HepG2 (cell line): ENCODE measurements around the gene GNAI2. TPM values are rescaled to one million over a fixed set of nuclear protein-coding genes. Genes with fewer than 3 reads are reported as not detected.

Source experiments
- CSRNP1 ChIP-seq: sonication (generic); formaldehyde crosslinking; IDR thresholded peaks from 2 replicates; pipeline ENCODE4 v1.8.1; 2023; ENCODE audit warnings: mild to moderate bottlenecking, missing genetic modification reagents
- EP300 ChIP-seq, 3 experiments: sonication (generic) in 1 of 3; formaldehyde crosslinking in 1 of 3; IDR thresholded peaks; 2 replicates each; pipeline versions ENCODE4 v1.5.1 to v1.6.1; 2011 to 2020; ENCODE audit warnings: low read depth in 2 of 3, low read length in 2 of 3, borderline replicate concordance in 1 of 3, improper control_type of control experiment in 1 of 3, mild to moderate bottlenecking in 1 of 3, missing genetic modification reagents in 1 of 3, moderate library complexity in 1 of 3
- GFI1 ChIP-seq: sonication (generic); formaldehyde crosslinking; IDR thresholded peaks from 2 replicates; pipeline ENCODE4 v1.5.0; 2020; ENCODE audit warnings: missing genetic modification reagents, mild to moderate bottlenecking, borderline replicate concordance
- KAT8 ChIP-seq: IDR thresholded peaks from 2 replicates; pipeline ENCODE4 v1.6.1; 2016; ENCODE audit warnings: missing genetic modification reagents, missing compliant biosample characterization
- RNF2 ChIP-seq: fragments of 450-650 bp; conservative IDR thresholded peaks from 2 replicates; pipeline ENCODE4 v1.6.1; 2016; ENCODE audit warnings: low read depth
- SAP130 ChIP-seq: IDR thresholded peaks from 2 replicates; pipeline ENCODE4 v1.6.1; 2016; ENCODE audit warnings: low read depth
- SRF ChIP-seq: IDR thresholded peaks from 2 replicates; pipeline ENCODE4 v1.6.1; 2011; ENCODE audit warnings: mild to moderate bottlenecking, low read depth, low read length, moderate library complexity
- TBX3 ChIP-seq: fragments of 450-650 bp; IDR thresholded peaks from 2 replicates; pipeline ENCODE4 v1.6.1; 2017; ENCODE audit warnings: antibody characterized with exemption, mild to moderate bottlenecking, inconsistent platforms, borderline replicate concordance
- TFAP4 ChIP-seq: sonication (generic); IDR thresholded peaks from 2 replicates; pipeline ENCODE4 v1.6.1; 2016; ENCODE audit warnings: low read depth, borderline replicate concordance
- XRCC5 ChIP-seq: fragments of 200-400 bp; formaldehyde crosslinking; optimal IDR thresholded peaks from 2 replicates; pipeline ENCODE3; 2017; ENCODE audit warnings: mild to moderate bottlenecking, low read length
- ZBTB10 ChIP-seq: sonication (generic); formaldehyde crosslinking; IDR thresholded peaks from 2 replicates; pipeline ENCODE4 v1.4.0; 2020; ENCODE audit warnings: missing genetic modification reagents, borderline replicate concordance
- ZNF20 ChIP-seq: sonication (generic); formaldehyde crosslinking; IDR thresholded peaks from 2 replicates; pipeline ENCODE4 v1.4.0; 2020; ENCODE audit warnings: mild to moderate bottlenecking, moderate library complexity, missing genetic modification reagents
- ZNF331 ChIP-seq: sonication (generic); formaldehyde crosslinking; IDR thresholded peaks from 2 replicates; pipeline ENCODE4 v1.4.0; 2020; ENCODE audit warnings: missing genetic modification reagents
- ZNF550 ChIP-seq: sonication (generic); formaldehyde crosslinking; IDR thresholded peaks from 2 replicates; pipeline ENCODE4 v1.4.0; 2020; ENCODE audit warnings: mild to moderate bottlenecking, missing genetic modification reagents, borderline replicate concordance
- ZNF557 ChIP-seq: sonication (generic); formaldehyde crosslinking; IDR thresholded peaks from 2 replicates; pipeline ENCODE4 v1.4.0; 2020; ENCODE audit warnings: missing genetic modification reagents
- ZNF569 ChIP-seq: sonication (generic); formaldehyde crosslinking; IDR thresholded peaks from 2 replicates; pipeline ENCODE4 v1.5.0; 2020; ENCODE audit warnings: mild to moderate bottlenecking, missing genetic modification reagents, moderate library complexity, borderline replicate concordance
- ZNF709 ChIP-seq: sonication (generic); formaldehyde crosslinking; IDR thresholded peaks from 2 replicates; pipeline ENCODE4 v1.5.0; 2020; ENCODE audit warnings: mild to moderate bottlenecking, missing genetic modification reagents
- ZNF790 ChIP-seq: sonication (generic); formaldehyde crosslinking; IDR thresholded peaks from 2 replicates; pipeline ENCODE4 v1.8.0; 2022; ENCODE audit warnings: missing genetic modification reagents, mild to moderate bottlenecking, borderline replicate concordance
- polyA plus RNA-seq, 8 experiments: library from polyadenylated mRNA; depleted of rRNA in 3 of 8; stranded (reverse) in 7 of 8; unstranded in 1 of 8; fragments of >200 nt; fragmentation: Illumina TruSeq in 4 of 8; extraction: Trizol in 4 of 8; gene quantifications; 2 replicates each; pipeline versions ENCODE4 v1.2.1 to v1.2.3, GENCODE V29; 2011 to 2016; ENCODE audit warnings: low read depth in 4 of 8, missing spikeins in 1 of 8, mixed read lengths in 1 of 8; ENCODE audit not compliant: insufficient read depth in 1 of 8
- total RNA-seq, 5 experiments: library from RNA; depleted of rRNA; stranded (reverse); fragments of >200 nt; fragmentation: Illumina TruSeq; extraction: Trizol; gene quantifications; 2 replicates each; pipeline ENCODE4 v1.2.3, GENCODE V29; 2016; ENCODE audit warnings: low read depth in 1 of 5
- TF ChIP-seq, protein P1 (sequence below): sonication (generic); formaldehyde crosslinking; IDR thresholded peaks from 2 replicates; pipeline ENCODE4 v1.9.0; 2021; ENCODE audit warnings: missing genetic modification reagents, borderline replicate concordance
- TF ChIP-seq, protein P2 (sequence below): sonication (generic); formaldehyde crosslinking; IDR thresholded peaks from 2 replicates; pipeline ENCODE4 v1.8.0; 2022; ENCODE audit warnings: mild to moderate bottlenecking, missing genetic modification reagents

GNAI2 gene
- total and polyA plus RNA-seq, 2 of the 13 experiments (the other 11 are each of a cell fraction or from before 2014, with no cell fraction given) = 51.1 to 66.2 TPM

GRCh38 chr3:50299638-50299928 lies 63.6 kb downstream of the GNAI2 start (continued):
- TF ChIP-seq ZNF569 (CRISPR knock-in tag) (no peak), CSRNP1 (0 out of 2 replicates have a peak, but pooled peaks have one; percentile 15), ZNF20 (no peak), ZNF557 (peak; percentile 70; the same call in 1 of the 2 replicates), RNF2 (no peak), ZNF331 (CRISPR knock-in tag) (0 out of 2 replicates have a peak, but pooled peaks have one; percentile 16), TFAP4 (peak; percentile 63; the same call in 1 of the 2 replicates), GFI1 (CRISPR knock-in tag) (peak; percentile 47; the same call in 1 of the 2 replicates), KAT8 (CRISPR knock-in tag) (peak; percentile 53; the same call in 1 of the 2 replicates), TBX3 (no peak), ZNF790 (CRISPR knock-in tag) (0 out of 2 replicates have a peak, but pooled peaks have one; percentile 12), ZNF709 (CRISPR knock-in tag) (peak; percentile 42), ZBTB10 (CRISPR knock-in tag) (peak; percentile 38; the same call in 1 of the 2 replicates), XRCC5 (peak; percentile 33), ZNF550 (CRISPR knock-in tag) (0 out of 2 replicates have a peak, but pooled peaks have one; percentile 79), EP300 (IDR thresholded peaks at IDR 0.05; ENCODE audit: low read depth in 2 of 2, low read length in 2 of 2) (peak; percentile 24 to 55; a peak in 2 of 4 replicates), EP300 (CRISPR knock-in tag; IDR thresholded peaks at IDR 0.05; ENCODE audit: borderline replicate concordance) (no peak), SAP130 (peak; percentile 60), SRF (peak; percentile 81)
- TF ChIP-seq, protein P1, sequence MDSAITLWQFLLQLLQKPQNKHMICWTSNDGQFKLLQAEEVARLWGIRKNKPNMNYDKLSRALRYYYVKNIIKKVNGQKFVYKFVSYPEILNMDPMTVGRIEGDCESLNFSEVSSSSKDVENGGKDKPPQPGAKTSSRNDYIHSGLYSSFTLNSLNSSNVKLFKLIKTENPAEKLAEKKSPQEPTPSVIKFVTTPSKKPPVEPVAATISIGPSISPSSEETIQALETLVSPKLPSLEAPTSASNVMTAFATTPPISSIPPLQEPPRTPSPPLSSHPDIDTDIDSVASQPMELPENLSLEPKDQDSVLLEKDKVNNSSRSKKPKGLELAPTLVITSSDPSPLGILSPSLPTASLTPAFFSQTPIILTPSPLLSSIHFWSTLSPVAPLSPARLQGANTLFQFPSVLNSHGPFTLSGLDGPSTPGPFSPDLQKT = no peak
- TF ChIP-seq, protein P2, sequence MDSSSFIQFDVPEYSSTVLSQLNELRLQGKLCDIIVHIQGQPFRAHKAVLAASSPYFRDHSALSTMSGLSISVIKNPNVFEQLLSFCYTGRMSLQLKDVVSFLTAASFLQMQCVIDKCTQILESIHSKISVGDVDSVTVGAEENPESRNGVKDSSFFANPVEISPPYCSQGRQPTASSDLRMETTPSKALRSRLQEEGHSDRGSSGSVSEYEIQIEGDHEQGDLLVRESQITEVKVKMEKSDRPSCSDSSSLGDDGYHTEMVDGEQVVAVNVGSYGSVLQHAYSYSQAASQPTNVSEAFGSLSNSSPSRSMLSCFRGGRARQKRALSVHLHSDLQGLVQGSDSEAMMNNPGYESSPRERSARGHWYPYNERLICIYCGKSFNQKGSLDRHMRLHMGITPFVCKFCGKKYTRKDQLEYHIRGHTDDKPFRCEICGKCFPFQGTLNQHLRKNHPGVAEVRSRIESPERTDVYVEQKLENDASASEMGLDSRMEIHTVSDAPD (CRISPR knock-in tag) = peak; percentile 77; the same call in 1 of the 2 replicates
